ENCODE measurements around the gene CD22. TPM values are rescaled to one million over a fixed set of nuclear protein-coding genes. Genes with fewer than 3 reads are reported as not detected.

Gene CD22
- total and polyA plus RNA-seq, 2 of the 13 experiments (the other 11 are each of a cell fraction or from before 2014, with no cell fraction given), result 0.71 to 1.7 TPM

DNA sequence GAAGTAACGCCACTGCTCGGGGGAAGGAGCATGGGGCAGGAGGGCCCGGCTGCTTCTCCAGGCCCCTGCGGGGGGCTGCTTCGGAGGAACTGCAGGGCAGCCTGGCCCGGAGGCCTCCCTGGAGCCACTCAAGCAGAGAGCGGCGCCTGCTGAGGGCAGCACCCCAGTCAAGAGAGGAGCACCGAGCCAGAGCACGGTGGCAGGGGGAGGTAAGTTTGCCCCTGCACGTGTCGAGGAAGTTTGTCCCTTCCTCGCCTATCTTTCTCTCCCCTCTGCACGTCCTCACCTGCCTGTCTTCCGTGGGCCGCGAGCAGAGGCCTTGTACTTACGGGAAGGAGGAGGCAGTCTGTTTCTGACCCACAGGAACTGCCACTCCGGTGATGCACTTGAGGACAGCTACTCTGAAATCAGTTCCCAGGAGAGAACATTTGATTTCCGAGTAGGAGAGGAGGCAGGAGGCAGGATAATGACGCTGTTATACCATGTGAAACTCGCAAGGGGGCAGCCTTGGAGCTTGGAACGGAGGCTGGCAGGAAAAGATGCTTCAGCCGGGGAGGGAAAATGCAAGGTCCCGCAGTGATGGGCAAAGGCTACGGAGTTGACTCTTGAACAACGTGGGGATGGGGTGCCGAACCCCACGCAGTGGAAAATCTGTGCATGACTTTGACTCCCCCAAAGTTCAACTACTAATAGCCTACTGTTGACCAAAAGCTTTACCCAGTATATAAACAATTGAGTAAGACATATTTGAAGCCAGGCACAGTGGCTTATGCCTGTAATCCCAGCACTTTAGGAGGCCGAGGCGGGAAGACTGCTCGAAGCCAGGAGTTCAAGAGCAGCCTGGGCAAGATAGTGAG, 23.7 kb downstream of the CD22 start (continued):
- no peak for TF ChIP-seq SKI (IDR thresholded peaks at IDR 0.05; ENCODE audit: partially characterized antibody)
- TF ChIP-seq, protein P1, sequence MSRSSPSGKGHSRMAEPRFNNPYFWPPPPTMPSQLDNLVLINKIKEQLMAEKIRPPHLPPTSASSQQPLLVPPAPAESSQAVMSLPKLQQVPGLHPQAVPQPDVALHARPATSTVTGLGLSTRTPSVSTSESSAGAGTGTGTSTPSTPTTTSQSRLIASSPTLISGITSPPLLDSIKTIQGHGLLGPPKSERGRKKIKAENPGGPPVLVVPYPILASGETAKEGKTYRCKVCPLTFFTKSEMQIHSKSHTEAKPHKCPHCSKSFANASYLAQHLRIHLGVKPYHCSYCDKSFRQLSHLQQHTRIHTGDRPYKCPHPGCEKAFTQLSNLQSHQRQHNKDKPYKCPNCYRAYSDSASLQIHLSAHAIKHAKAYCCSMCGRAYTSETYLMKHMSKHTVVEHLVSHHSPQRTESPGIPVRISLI (CRISPR knock-in tag; IDR thresholded peaks at IDR 0.05; ENCODE audit: borderline replicate concordance), result 0 out of 2 replicates have a peak, but pooled peaks have one; percentile 19
- no peak for TF ChIP-seq CENPBD1 (CRISPR knock-in tag; IDR thresholded peaks at IDR 0.05; ENCODE audit: borderline replicate concordance, low read depth)
- no peak for TF ChIP-seq HES4 (CRISPR knock-in tag; IDR thresholded peaks at IDR 0.05; ENCODE audit: borderline replicate concordance)
- no peak for TF ChIP-seq FOXK2 (IDR thresholded peaks at IDR 0.05)
- no peak for TF ChIP-seq ZNF263 (CRISPR knock-in tag; IDR thresholded peaks at IDR 0.05)
- TF ChIP-seq DMAP1 (CRISPR knock-in tag; IDR thresholded peaks at IDR 0.05), result no peak
- TF ChIP-seq HOXA9 (CRISPR knock-in tag; IDR thresholded peaks at IDR 0.05; ENCODE audit: borderline replicate concordance), result no peak
- no peak for TF ChIP-seq ZNF605 (CRISPR knock-in tag; IDR thresholded peaks at IDR 0.05)
- no peak for TF ChIP-seq CREM (IDR thresholded peaks at IDR 0.05)
- no peak for TF ChIP-seq CREM (CRISPR knock-in tag; IDR thresholded peaks at IDR 0.05)
- no peak for TF ChIP-seq MBNL3 (CRISPR knock-in tag; conservative IDR thresholded peaks at IDR 0.05)
- no peak for TF ChIP-seq PBX2 (CRISPR knock-in tag; IDR thresholded peaks at IDR 0.05)
- peak; percentile 19; the same call in 1 of the 2 replicates for TF ChIP-seq ZNF501 (CRISPR knock-in tag; IDR thresholded peaks at IDR 0.05)
- no peak for TF ChIP-seq ZNF800 (CRISPR knock-in tag; IDR thresholded peaks at IDR 0.05)
- TF ChIP-seq ZNF530 (CRISPR knock-in tag; IDR thresholded peaks at IDR 0.05; ENCODE audit: low read depth), result no peak
- no peak for TF ChIP-seq ZNF782 (CRISPR knock-in tag; IDR thresholded peaks at IDR 0.05; ENCODE audit: borderline replicate concordance)
- TF ChIP-seq, protein P2, sequence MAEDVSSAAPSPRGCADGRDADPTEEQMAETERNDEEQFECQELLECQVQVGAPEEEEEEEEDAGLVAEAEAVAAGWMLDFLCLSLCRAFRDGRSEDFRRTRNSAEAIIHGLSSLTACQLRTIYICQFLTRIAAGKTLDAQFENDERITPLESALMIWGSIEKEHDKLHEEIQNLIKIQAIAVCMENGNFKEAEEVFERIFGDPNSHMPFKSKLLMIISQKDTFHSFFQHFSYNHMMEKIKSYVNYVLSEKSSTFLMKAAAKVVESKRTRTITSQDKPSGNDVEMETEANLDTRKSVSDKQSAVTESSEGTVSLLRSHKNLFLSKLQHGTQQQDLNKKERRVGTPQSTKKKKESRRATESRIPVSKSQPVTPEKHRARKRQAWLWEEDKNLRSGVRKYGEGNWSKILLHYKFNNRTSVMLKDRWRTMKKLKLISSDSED (CRISPR knock-in tag; IDR thresholded peaks at IDR 0.05), result no peak
- no peak for TF ChIP-seq POLR2A (IDR thresholded peaks at IDR 0.05; ENCODE audit: insufficient read depth in 1 of 2, low read depth in 2 of 2, low read length in 2 of 2)
- no peak for TF ChIP-seq ZNF816 (CRISPR knock-in tag; IDR thresholded peaks at IDR 0.05; ENCODE audit: borderline replicate concordance)
- no peak for TF ChIP-seq SP1 (IDR thresholded peaks at IDR 0.05)
- TF ChIP-seq SP1 (CRISPR knock-in tag; IDR thresholded peaks at IDR 0.05), result no peak
- TF ChIP-seq ZNF567 (CRISPR knock-in tag; IDR thresholded peaks at IDR 0.05; ENCODE audit: borderline replicate concordance), result no peak
- no peak for TF ChIP-seq MTA3 (CRISPR knock-in tag; IDR thresholded peaks at IDR 0.05)
- TF ChIP-seq ZNF101 (CRISPR knock-in tag; IDR thresholded peaks at IDR 0.05; ENCODE audit: borderline replicate concordance, low read depth), result no peak
- no peak for TF ChIP-seq ZNF563 (CRISPR knock-in tag; IDR thresholded peaks at IDR 0.05)

Data from HepG2 (cell line).